ENCODE measurements around the gene DPP3.

DPP3 gene

GRCh38 chr11:66556086-66556485 is 75.9 kb downstream of the DPP3 start:
- no peak for DNase-seq (ENCODE audit: low read depth)
- TF ChIP-seq CTCF (IDR thresholded peaks at IDR 0.05; ENCODE audit: low read depth, low read length, missing control alignments) = no peak
- H3K4me3 ChIP-seq (ENCODE audit: low read depth, low read length) = no peak overlapping the region
- in situ Hi-C loops (cut with HindIII; ENCODE audit: low sequenced_read_pairs) = no loop called here

GRCh38 chr11:66557733-66558326 is 77.6 kb downstream of the DPP3 start:
- in situ Hi-C loops (cut with HindIII; ENCODE audit: low sequenced_read_pairs) = no loop called here
- TF ChIP-seq CTCF (IDR thresholded peaks at IDR 0.05; ENCODE audit: low read depth, low read length, missing control alignments) = no peak
- no peak overlapping the region for H3K4me3 ChIP-seq (ENCODE audit: low read depth, low read length)
- no peak for DNase-seq (ENCODE audit: low read depth)

Data from astrocyte of the cerebellum (primary cell).